HCEC 1CT (cell line): ENCODE measurements around the gene LTB4R.

Source experiments
- DNase-seq: peaks from one replicate; pipeline ENCODE4 v3.0.0-alpha.2; 2017

The LTB4R gene

DNA sequence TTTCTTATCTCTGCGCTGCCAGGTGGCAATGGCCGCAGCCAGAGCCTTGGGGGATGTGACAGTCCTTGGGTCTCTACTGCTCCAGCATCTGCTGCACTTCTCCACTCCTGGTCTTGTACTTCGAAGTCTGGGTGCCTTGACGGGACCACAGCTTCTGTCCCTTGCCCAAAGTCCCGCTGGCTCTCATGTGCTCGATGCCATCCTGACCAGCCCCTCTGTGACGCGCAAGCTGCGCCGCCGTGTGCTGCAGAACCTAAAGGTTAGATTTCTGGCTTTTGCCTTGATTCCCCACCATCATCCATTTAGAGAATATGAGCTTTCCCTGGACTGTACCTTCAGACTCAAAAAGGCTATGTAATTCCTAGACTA is 7.3 kb upstream of the LTB4R start:
- DNase-seq: no peak

DNA sequence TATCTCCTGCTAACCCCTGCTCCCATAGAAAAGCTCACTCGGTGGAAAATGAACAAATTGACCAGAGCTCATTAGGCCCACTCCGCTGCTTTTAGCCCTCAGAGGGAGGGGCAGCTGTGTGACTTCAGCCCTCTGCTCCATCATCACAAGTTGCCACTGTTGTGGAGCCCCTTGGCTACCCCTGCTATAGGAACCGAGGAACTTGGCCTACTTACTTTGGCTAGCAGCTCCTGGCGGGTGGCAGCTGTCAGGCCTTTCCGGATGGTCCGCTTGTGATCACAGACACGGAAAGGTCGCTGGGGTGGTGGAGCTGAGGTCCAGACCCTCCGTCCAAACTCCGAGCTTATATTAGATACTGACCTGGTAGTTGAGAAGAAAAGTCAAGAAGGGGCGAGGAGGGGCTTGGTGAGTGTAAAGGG is 4.1 kb upstream of the LTB4R start:
- no peak for DNase-seq

DNA sequence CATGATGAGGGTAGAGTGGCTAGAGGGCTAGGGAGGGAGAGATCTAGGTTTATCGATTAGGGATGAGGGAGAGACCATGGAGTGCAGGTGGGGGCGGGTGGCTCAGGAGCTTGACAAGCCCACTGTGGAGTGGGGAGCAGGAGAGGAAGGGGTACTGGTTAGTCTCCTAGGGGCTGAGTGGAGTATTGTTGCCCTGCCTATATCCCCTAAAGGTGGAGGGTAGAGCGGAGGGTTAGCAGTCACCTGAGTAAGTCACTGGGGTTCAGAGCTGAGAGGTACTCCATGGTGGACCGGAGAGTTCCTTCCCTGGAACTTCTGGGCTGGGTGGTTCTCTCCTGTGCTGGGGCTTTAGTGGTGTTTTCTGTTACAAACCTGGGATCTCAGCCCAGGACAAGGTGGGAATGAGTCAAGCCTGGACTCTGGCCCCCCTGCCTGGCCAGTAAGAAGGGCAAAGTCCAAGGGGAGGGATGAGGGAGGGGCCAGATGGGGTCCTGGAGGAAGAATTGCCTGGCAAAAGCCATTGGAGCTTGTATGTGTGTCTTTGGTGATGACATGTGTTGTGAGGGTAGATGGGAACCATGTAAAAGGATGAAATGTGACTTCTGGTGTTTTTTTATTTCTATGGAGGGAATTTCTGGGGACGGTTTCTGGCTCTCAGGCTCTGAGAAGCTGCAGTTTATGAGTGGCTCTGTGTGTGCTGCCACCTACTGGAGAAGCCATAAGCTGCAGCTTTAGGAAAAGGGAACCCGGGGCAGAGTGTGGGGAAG is 3.5 kb upstream of the LTB4R start, which contains the start of gene CIDEB:
Gene CIDEB (minus strand): TSS at position 403 of the 767 bp plus-strand sequence. CDS start 119 bp downstream, at position 284.
- DNase-seq: peak; percentile 34

DNA sequence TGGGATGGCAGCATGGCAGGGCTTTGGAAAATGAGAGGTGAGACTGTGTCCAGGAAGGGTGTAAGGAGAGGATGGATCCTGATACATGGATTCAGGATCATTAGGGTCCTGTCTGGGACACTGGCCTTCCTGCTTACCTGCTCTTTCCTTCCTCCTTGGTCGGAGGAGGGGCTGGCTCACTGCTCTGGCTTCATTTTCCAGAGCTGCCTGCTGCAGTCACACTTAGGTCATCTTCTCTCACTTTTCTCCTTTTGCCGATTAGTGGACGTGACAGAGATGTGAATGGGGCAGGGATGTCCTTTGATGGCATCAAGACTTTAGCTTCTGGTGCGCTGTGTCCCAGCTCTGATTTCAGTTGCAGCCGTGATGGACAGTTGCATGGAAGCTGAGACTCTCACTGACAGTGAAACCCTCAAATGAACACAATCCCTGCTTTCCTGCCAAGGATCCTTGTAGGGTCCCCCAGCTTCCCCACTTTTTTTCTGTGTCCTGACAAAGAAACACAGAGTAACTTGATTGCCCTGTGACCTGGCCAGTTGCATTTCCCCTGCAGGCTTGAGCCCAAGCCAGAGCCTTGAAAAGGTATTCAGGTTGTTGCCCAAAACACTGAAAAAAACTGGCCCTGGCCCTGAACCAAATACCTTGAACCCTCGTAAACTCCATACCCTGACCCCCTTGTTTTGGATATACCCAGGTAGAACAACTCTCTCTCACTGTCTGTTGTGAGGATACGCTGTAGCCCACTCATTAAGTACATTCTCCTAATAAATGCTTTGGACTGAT is 2.8 kb upstream of the LTB4R start:
- DNase-seq: no peak

DNA sequence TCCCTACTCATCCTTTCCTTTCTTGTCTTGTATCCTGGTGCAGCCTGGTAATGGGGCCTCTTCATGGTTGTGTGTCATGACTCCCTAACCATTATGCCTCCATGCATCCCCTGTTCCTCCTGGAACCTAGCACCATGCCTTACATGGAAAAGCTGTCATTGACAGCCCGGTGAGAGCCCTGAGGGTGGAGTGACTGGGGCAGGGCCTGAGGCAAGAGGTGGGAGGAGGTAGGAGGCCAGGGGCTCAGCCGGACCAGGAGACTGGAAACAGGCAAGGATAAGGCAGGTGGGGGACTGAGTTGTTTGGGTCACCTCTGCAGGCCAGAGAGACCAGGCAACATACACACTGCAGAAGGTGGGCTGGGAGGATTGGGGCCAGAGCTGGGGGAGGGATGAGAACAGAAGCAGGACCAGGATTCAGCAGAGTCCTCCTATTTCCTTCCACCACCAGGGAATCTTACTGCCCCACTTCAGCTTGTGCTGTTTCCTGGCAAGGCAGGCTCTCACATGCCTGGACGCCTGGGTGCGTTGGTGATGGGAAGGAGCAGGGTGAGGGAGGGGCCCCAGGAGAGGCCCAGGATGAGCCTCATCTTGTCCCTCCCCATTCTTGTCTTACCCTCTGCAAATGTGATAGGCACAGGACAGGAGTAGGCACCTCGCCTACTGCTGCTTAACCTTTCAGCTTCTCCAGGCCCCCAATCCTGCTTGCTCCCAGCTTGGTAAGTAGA is 1.6 kb upstream of the LTB4R start, which contains the start of gene LTB4R2:
Gene LTB4R2 (plus strand): TSS at position 603 of the 727 bp plus-strand sequence. CDS start 525 bp downstream, outside the sequence.
- no peak for DNase-seq

DNA sequence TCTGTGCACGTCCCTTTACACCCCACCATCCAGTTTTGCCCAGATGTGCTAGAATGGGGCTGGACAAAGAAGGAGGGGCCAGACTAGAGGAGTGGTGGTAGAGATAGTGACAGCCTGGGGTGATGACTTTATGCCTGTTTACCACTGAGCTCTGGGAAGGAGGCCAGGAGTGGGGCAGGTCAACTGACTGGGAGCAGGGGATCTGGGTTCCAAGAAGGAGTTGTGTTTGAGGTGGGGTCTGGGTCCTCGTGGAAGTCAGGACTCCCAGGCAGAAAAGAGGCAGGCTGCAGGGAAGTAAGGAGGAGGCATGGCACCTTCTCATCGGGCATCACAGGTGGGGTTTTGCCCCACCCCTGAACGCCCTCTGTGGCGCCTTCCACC is 1.0 kb upstream of the LTB4R start:
- DNase-seq: no peak

DNA sequence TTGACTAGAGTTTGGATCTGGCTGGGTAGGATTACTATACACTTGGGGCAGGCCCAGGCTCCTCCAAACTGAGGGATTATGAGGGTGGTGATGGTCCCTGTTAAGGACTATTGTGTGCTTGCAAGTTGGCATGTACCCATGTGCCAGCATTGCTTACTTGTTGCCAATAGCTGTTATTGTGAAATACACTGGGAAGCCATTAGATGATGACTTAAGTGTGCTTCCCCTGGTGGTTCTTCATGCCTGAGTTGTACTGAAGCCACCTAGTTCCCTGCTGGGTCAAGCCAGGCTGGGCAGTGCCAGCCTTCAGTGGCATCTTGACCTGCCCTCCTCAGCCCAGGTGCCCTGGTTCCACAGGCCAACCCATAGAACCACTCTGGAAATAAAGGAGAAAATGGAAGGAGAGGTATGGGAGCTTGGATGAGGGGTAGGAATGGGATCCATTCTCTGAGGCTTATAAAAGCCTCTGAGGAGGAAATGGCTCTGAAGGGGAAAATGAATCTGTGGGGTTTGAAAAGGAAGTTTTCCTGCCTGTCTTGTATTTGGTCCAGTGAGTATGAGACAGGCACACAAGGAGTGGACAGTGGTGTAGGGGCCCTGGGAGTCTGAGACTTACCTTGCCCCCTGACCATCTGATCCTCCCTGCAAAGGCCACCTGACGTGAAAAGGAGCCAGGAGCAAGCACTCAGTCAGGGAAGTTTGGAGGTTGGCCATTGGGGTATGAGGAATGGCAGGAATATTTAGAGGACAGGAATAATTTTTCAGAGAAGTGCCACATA is 724 bp downstream of the LTB4R start:
- DNase-seq: peak; percentile 20

DNA sequence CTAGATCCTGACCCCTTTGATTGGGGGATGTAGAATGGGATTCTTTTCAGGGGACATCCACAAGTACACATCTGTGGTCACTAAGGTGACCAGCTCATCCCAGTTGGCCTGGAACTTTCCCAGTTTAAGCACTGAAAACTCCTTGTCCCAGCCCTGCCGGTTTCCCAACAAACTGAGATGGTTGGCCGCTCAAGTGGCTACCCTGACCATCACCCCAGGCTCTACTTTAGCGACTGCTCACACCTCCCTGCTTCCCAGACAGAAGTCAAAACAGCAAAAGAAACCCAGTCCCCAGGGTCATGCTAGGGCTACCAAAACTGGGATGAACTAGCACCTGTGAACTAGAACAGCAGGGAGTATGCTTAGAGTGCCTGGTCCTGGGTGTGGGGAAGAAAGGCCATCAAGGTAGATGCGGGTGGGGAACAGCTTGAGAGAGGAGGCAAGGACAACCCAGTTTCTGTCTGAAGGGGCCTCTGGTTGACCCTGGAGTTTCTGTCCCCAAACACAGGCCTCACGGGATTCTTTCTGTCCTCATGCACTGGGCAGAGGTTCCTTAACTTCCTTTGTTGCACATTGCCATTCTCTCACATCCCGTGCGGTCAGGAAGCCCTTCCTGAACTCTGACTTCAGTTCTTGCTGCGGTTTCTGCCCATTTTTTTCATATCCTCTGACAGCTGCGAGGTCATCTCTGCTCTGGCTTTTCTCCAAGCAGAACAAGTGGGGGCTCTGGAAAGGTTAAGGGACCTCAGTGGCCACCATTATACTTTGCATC is 1.6 kb downstream of the LTB4R start:
- no peak for DNase-seq

DNA sequence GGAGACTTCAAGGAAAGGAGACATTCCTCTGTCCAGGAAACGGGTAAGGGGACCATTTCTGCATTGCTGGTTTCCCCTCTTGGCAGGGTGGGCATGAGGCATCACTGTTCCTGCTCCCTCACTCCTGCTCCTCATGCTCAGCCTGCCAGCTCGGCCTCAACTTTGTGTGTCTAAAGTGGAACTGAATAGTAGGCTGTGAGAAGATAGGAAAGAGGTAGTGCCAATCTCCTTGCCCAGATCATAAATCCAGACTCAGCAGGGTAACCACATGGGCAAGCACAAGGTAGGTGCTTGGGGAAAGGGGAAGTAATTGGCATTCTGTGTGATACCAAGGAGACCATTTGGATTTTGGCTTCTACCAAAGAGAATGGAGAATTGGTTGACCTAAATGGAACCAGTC is 2.6 kb downstream of the LTB4R start:
- DNase-seq: no peak

DNA sequence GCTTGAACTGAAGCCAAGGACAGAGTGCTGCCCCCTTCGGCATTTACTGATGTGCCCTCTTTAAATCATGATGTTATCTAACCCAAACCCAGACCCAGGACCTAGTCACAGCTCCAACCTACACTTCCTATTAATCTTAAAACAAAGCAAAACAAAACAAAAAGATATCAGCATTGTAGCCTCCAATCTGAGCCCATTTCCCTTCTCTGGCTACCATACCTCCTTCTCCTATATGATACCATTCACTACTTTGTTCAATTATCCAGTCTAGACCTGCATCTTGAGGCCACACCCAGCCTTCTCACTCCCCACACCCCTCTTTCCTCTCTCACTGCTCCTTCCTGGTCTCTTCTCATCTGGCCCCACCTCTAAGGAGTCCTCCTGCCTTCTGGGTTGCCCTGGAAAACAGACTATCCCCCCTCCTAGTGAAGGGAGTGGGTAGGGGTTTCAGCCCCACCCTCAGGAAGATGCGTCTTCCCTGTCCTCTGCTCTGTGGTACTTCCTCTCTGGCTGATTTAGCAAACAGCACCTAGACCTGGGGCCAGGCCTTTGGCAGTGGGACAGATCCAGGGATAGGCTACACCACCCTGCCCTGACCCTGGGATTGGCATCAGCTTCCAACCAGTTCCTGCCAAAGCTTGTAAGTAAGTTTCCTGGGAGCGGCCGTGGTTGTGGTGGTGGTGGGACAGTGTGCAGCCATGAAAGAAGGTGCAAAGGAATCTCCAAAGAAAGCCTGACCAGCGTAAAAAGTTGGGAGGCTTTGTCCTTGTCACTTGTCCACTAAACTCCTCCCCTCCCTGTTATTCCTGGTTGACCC is 3.3 kb downstream of the LTB4R start:
- no peak for DNase-seq

DNA sequence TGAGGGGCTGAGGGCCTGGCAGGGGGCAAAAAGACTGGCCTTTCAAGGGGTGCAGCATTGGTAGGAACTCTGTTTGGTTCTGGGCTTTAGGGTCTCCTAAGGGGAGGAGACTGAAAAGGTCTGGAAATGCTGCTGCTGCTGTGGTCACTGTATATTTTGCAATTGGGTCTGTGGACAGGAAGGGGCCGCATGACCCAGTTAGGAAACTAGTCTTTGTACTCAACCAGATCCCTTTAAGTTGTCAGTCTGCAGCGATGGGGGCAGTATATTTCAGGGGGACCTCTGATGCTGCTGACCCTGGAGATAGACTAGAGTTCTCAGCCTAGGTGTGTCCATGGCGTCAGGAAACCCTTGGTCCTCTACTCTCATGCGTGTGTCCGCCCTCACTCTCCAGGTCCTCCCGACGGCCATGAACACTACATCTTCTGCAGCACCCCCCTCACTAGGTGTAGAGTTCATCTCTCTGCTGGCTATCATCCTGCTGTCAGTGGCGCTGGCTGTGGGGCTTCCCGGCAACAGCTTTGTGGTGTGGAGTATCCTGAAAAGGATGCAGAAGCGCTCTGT is 4.0 kb downstream of the LTB4R start:
- DNase-seq: no peak

DNA sequence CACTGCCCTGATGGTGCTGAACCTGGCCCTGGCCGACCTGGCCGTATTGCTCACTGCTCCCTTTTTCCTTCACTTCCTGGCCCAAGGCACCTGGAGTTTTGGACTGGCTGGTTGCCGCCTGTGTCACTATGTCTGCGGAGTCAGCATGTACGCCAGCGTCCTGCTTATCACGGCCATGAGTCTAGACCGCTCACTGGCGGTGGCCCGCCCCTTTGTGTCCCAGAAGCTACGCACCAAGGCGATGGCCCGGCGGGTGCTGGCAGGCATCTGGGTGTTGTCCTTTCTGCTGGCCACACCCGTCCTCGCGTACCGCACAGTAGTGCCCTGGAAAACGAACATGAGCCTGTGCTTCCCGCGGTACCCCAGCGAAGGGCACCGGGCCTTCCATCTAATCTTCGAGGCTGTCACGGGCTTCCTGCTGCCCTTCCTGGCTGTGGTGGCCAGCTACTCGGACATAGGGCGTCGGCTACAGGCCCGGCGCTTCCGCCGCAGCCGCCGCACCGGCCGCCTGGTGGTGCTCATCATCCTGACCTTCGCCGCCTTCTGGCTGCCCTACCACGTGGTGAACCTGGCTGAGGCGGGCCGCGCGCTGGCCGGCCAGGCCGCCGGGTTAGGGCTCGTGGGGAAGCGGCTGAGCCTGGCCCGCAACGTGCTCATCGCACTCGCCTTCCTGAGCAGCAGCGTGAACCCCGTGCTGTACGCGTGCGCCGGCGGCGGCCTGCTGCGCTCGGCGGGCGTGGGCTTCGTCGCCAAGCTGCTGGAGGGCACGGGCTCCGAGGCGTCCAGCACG is 4.7 kb downstream of the LTB4R start:
- no peak for DNase-seq

DNA sequence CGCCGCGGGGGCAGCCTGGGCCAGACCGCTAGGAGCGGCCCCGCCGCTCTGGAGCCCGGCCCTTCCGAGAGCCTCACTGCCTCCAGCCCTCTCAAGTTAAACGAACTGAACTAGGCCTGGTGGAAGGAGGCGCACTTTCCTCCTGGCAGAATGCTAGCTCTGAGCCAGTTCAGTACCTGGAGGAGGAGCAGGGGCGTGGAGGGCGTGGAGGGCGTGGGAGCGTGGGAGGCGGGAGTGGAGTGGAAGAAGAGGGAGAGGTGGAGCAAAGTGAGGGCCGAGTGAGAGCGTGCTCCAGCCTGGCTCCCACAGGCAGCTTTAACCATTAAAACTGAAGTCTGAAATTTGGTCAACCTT is 5.3 kb downstream of the LTB4R start:
- no peak for DNase-seq

DNA sequence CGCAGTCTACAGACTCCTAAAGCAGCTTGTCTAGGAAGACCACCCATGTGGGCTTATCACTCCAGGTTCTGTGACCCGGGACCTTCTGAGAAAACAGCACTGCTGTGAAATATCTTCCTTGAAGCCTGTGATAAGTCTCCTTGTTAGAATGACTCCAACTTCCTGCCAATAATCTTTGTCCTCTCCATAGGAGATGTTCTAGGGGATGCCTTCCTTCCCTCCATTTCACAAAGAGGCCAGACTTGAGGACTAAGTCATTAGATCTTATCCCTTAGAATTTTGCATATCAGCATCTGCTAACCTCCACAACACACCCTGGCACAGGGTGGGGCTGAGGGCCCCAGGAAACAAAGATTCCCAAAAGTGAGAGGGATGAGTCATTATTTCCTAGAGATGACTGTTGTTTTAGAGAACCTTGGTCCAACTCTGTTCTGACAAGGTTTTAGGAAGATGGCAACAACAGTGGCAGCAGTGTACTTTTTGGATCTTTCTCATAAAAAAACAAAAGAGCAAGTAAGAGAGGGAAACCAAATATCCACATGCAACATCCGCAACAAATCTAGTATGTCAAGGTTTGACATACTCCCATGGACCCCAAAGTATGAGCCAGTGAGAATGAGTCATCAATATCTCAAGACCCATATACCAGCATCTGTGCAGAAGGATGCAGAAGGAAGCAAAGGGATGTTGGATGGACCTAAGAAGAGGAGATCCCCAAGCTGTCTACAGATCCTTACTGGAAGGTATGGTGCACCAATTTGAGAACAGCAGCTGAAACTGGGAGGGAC is 6.0 kb downstream of the LTB4R start:
- DNase-seq: peak; percentile 39

DNA sequence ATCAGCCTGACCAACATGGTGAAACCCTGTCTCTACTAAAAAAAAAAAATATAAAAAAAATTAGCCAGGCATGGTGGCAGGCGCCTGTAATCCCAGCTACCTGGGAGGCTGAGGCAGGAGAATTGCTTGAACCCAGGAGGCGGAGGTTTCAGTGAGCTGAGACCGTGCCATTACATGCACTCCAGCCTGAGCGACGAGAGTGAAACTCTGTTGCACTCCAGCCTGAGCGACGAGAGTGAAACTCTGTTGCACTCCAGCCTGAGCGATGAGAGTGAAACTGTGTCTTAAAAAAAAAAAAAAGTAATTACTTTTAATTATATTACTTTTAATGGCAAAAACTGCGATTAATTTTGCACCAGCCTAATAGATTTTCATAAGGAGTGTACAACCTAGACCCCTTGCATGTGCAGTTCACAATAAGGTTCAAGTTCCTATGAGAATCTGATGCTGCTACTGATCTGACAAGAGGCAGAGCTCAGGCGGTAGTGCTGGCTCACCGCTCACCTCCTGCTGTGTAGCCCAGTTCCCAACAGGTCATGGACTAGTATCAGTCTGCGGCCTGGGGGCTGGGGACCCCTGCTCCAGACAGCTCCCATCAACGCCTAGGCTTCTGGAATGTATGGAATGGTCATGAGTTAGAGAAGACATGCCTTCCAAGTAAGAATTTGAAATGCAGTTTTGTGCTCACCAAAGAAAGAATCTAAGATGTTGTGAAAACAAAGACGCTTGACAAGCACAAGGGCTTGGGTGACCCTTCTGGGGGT is 10.1 kb downstream of the LTB4R start:
- DNase-seq: no peak

DNA sequence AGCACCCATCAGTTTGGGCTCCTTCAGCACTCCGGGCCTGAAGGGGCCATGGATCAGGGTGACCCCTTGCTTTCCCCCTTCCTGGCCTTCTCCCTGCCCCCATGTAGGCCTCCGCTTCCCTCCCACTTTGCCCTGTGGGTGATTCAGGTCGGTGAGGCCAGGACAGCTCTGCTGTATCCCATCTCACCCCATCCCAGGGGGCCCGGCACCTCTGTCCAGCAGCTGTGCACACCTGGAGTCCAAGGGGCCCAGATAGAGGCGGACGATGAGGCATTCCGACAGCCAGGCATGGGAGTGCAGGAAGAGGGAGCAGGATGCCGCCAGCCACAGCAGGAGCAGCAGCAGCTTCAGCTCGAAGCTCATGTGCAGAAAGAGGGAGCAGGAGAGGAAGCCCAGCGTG is 11.4 kb downstream of the LTB4R start:
- DNase-seq: no peak

DNA sequence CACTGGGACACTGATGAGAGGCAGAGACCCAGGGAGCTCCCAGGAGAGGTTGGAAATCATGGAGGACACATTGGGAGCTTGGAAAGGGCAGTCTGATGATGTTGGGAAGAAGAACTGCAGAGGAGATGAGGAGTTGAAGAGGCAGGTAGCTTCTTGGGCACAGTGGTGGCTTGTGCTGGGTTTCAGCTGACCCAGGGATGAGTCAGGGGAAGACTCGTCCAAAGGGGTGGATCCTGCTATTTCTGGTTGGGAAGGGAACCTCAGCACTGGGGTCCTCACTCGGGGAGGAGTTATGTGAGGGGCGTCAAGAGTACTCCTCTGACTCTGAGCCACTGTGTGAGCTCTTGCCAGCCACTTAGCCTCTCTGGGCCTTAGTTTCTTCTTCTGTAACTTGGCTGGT is 12.0 kb downstream of the LTB4R start:
- DNase-seq: no peak

DNA sequence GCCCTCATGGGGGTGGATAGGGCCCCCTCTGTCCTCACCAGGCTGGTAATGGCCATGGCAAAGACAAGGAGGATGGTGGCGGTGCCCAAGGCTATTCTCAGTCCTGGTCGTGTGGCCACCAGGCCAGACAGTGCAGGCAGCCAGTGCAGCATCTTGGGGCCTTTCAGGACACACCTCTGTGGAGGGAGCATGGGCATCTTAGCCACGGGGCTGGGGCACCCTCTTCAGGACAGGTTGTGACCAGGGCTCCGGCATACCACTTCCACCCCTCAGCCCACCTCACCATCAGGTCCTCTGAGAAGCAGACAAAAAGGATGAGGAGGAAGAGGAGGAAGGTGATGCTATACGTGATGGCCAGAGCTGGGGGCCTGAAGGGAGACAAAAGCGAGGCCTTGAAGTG is 12.7 kb downstream of the LTB4R start:
- no peak for DNase-seq
